ENCODE data around the gene KRT17. TPM values are rescaled to one million over a fixed set of nuclear protein-coding genes. Genes with fewer than 3 reads are reported as not detected.

The KRT17 gene
- total and polyA plus RNA-seq, 2 of the 4 experiments (the other 2 are of a cell fraction) = 2.5 to 4.6 TPM

DNA sequence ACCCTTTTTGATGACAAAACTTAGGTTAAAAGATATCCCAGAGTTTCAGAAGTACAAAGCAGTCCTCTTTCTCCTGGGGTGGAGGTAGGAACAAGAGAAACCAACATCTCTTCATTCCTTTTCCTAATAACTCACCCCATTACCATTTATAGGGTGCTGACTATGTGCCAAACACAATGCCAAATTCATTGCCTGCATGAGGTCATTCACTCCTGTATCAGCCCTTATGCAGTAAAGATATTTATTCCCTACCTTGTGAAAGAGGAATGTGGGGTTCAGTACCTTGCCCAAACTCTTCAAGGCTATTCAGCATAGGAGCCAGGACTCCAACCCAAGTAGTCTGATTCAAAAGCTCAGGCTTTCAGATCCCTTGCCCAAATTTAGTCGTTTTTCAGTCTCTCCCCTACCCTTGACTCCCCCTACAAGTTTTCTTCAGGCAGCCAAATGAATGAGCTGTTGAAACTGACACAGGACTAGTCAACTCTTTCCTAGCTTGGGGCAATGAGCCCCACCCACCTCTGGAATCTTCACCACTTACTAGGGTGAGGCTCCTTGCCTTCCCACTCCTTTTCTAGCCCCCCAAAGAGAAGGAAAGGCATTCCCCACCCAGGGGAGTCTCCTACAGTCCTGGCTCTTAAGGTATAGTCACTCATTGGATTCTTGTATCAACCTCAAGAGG, 43.5 kb downstream of the KRT17 start:
- Histone ChIP-seq H3K9me1 (ENCODE audit: insufficient read depth, low read length) (no peaks in the 10 kb centered on the region), H3K27me3 (ENCODE audit: control insufficient read depth, insufficient read depth, low read length) (peaks cover 42% of the 10 kb centered on the region)
- no TSS peak for BruUV-seq (replicated peaks)

More for the DNA sequence above, 43.5 kb downstream of the KRT17 start:
- Histone ChIP-seq H3K4ac (ENCODE audit: low read depth, low read length) (no peak overlapping the region), H2AK9ac (replicated peaks; ENCODE audit: low read depth, low read length, poor library complexity) (no peak overlapping the region), H2BK20ac (ENCODE audit: low read depth, low read length) (no peak overlapping the region), H3K4me3 (ENCODE audit: insufficient read depth, low read depth, low read length) (no peak overlapping the region), H3K79me1 (ENCODE audit: low read depth in 1 of 2, low read length in 2 of 2) (no peaks in the 10 kb centered on the region), H3K14ac (replicated peaks; ENCODE audit: low read depth, low read length) (no peak overlapping the region), H2AK5ac (ENCODE audit: low read depth, low read length) (no peak overlapping the region), H3K23ac (ENCODE audit: low read depth, low read length) (no peak overlapping the region), H3K18ac (ENCODE audit: low read depth, low read length) (no peak overlapping the region), H2BK120ac (ENCODE audit: low read depth, low read length) (no peak overlapping the region), H4K91ac (ENCODE audit: insufficient read depth, low read depth, low read length) (no peak overlapping the region), H3K36me3 (ENCODE audit: control insufficient read depth, insufficient read depth, low read length) (no peaks in the 10 kb centered on the region), H2BK15ac (ENCODE audit: low read depth, low read length) (no peak overlapping the region), H4K20me1 (ENCODE audit: insufficient read depth, low read length) (no peaks in the 10 kb centered on the region), H3K27ac (ENCODE audit: insufficient read depth, low read length) (no peak overlapping the region), H3K4me2 (ENCODE audit: low read depth, low read length) (no peak overlapping the region), H2BK5ac (ENCODE audit: low read depth, low read length, poor library complexity, severe bottlenecking) (no peak overlapping the region), H4K8ac (ENCODE audit: low read depth in 2 of 2, low read length in 2 of 2) (no peak overlapping the region), H2AFZ (replicated peaks; ENCODE audit: low read length, poor library complexity) (no peak overlapping the region), H4K5ac (ENCODE audit: low read depth, low read length) (no peak overlapping the region), H3K9ac (ENCODE audit: low read depth, low read length) (no peak overlapping the region), H3K4me1 (ENCODE audit: control insufficient read depth, insufficient read depth, low read length) (no peaks in the 10 kb centered on the region), H3K9me3 (ENCODE audit: control insufficient read depth, insufficient read depth, low read length) (no peaks in the 10 kb centered on the region), H3K56ac (ENCODE audit: extremely low read depth, insufficient read depth, low read length) (no peak overlapping the region)
- no peak for TF ChIP-seq NFE2L2 (IDR thresholded peaks at IDR 0.05; ENCODE audit: low read depth, low read length)
- no peak for TF ChIP-seq MXI1 (IDR thresholded peaks at IDR 0.05; ENCODE audit: borderline replicate concordance, low read depth, low read length)
- intact Hi-C loops (cut with micrococcal nuclease) = no loop called here
- WGBS, 2 experiments (ENCODE audit: extremely low coverage in 2 of 2, insufficient read length in 1 of 2) = 11% methylated on average over 1 of the region's 1 CpG; no CpG with 5 or more reads in 1 of the 2 experiments
- dilution Hi-C loops (cut with HindIII; ENCODE audit: low sequenced_read_pairs, unreplicated experiment) = no loop called here
- in situ Hi-C loops (cut with MboI; ENCODE audit: low sequenced_read_pairs) = no loop called here
- CTCF ChIA-PET = interaction anchor here (1.7 kb wide), 1 partner anchor 10 kb away, joined by 5 read pairs; no protein-coding TSS in a partner anchor
- POLR2A ChIA-PET (ENCODE audit: unreplicated experiment) = interaction anchor here (0.6 kb wide), 1 partner anchor 107 kb away, joined by 3 read pairs; no protein-coding TSS in a partner anchor
- ATAC-seq (ENCODE audit: low read depth) = no peak
- no peak for DNase-seq

Measured in IMR-90 (cell line).